Measurements from ENCODE around the gene ANKRD6.

ANKRD6 gene

DNA sequence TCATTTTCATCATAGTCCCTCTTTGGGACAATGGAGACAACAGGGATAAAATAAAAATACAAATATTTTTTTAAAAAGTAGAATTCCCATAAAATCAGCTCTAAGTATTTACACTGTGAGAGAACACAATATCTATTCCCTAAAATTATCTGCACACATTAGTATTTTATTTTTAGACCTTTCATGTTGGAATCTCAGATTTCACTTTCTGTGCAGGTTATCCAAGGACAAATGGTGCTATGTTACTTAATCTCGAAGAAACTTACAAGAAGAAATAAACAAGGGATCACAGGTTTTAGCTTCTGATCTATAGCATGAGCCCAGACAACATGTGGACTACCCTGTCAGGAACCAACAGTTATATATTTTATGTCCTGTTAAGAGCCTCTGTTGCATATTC, 228.6 kb downstream of the ANKRD6 start:
- DNase-seq: no peak

DNA sequence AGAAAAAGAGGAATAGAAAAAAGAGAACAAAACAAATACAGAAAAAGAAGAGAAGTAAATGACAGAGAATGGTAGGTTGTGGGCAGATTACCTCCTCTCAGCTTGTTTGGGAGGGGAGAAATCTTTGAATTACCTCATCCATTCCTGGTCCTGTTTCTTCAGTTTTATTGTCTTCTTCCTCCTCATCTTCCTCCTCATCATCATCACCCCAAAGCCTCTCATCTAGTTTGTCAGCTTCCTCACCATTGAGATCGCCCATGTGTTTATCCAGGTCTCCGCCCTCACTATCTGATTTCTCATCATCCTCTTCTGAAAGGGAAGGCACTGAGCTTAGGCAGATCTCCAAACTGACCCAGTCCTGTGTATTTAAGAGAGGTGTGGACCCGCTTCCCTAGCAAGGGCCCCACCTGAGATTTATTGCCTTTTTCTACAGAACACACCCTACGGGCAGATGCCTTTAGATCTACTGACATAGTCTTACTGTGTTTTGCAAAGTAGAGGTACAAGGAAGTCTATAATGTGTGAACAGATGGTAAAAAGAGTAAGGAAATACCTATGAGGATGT, 229.8 kb downstream of the ANKRD6 start:
- DNase-seq: no peak

DNA sequence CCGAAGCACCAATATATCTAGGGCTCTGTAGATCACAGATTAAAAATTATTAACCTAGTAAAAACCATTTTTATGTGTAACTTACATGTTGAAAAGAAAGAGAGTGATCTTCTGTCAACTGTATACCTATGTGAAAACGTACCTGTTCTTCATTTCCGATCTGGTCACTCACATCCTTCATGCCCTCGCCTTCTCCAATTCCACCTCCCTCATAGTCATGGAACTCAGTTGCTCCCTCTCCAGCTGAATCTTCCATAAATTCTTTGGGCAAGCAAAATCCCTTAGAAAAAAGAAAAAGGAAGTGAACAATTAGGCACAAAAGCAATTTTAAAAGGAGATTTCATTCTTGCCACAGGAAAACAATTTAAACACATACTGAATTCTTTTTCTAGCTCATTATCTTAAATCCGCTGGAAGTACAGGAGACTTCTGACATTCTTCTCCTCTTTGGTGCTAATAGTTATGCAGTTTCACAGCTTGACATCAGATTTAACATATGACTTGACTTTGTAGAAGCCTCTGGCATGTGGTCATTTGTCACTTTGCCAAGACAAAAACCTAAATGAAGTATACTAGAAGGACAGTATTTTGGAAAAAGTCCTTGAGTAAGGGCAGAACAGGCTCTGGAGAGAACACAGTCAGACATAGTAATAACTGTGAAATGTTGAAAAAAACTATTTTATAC, 235.1 kb downstream of the ANKRD6 start:
- DNase-seq: no peak

DNA sequence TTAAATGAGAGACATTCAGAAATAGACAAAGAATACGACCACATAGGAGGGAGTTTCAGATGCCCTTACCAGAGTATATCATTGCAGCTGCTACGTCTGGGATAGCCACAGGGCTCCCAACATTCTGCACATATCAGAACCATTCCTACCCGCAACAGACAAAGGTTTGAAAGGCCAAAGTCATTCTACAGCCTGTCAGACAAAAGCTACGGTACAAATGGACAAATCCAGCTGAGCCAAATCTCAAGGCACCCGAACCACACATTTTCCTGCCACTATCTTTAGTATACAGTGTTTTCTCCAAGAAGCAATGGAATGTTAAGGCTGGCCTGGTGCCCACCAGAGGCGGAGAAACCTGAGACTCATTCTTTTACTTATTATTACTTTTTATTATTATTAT, 236.1 kb downstream of the ANKRD6 start:
- no peak for DNase-seq

DNA sequence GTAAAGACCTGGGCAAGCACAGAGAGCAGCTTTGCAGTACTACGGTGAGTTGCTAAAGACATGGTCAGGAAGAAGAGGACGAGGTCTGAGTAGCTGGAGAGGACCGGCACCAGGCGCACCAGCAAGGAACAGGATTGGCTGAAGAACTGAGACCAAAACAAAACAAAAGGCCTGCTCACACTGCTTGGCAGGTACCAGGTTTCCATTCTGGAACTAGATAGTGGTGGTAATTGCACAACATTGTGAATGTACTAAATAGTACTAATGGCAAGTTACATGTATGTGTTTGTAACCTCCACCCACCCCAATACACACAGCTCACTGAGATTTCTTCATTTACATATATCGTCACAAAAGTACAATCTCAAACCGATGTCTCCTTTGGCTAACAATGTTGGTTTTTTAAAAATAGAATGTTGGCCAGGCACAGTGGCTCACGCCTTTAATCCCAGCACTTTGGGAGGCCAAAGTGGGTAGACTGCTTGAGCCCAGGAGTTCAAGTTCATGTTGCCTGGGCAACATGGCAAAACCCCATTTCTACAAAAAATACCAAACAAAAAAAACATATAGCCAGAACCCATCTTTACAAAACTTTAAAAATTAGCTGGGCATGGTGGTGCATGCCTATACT, 238.1 kb downstream of the ANKRD6 start:
- DNase-seq: no peak

DNA sequence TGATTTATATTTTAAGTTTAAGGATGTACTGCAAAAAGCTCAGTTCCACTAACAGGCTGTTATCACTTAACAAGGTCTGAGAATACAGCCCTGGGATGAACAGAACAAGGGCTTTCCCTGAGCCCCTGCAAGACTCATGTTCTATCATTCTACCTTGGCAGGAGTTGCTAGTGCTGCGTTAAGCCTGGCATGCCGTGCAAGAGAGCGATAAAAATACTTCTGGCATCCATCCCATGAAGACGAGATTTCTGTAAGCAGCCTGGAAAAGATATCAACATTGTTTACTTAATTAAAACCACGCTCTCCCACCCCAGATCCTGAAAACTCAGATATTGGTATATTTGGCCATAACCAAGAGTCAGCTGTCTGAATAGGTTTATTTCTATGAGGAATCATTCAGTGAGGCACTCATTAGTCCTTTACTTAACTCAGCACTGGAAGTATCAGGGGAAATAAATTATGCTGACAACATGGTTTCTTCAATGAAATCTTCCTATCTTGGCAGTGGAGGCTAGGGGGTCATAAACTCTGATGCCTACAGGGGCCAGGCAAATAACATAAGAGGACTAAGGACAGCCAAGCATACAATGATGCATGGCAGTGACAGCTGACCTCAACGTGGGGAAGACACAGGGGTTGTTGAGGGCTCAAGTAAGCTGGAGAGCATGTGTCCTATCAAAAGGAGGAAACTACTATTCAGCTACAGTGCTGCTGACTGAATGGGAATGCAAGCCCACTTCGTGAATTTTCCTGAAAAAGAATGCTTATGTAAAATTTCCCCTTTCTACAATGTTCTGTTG, 243.2 kb downstream of the ANKRD6 start:
- DNase-seq: no peak

DNA sequence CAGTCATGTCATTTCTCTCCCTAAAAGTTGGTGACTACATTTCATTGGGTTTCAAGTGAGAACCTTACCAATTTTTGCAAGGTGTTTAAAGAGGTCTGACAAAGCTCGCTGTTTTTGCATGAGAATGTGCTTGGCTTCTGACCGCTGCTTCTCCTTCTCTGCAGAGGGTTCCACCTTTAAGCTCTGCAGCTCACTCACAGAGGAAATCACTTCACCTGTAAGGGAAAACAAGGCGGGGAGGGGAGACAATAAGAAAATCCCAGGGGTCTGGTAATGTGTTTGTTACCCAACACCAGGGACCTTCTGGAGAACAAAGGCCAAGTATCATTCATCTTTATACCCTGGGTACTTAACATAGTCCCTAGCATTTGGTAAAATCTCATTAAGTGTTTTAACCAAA, 245.6 kb downstream of the ANKRD6 start:
- DNase-seq: no peak

DNA sequence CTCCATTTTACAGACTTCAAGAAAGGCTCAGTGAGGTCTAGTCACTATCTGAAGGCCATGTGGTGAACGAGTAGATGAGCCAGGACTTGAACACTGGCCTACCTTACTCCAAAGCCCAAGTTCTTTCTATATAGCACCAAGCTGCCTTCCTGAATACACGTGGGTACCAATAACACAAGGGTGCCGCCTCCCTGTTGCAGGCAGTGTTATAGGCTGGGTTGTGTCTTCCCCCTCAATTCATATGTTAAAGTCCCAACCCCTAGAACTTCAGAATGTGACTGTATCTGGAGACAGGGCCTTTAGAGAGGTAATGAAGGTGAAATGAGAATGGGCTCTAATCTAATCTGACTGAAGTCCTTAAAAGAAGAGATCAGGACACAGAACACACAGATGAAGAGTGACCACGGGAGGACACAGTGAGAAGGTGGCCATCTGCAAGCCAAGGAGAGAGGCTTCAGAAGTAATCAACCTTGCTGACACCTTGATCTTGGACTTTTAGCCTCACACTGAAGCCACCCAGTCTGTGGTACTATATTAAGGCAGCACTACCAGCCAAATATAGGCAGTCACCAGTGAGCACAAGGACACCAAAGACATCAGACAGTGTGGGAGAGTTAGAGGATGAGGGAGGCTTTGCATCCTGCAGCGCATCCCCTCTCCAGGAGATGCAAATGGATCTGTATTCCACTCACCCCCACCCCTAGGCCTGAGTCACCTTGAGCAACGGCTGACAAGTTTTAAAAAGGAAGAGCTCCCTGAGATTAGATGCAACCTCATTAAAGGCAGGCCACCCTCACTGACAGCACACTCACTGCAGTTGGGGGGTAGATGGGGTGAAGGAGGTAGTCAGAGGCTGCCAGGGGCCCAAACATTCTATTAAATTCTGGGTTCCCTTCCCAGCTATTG, 246.5 kb downstream of the ANKRD6 start:
- DNase-seq: no peak

DNA sequence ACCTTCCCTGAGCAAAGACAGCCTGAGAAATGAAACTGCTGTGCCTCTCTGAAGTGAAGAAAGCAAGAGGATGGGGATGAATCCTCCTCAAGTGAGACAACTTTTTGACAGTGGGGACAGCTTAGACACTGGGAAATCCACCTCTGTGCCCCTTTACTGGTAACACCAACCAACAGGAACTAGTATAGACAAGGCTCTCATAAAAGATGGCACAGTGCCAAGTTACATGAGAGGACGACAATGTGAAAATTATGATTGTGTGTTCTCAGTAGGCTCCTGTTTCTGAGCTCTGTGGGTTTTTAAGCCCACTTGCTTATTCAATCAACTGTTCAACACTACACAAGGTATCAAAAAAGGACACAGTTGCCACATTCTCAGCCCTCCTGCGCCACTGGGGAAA, 247.2 kb downstream of the ANKRD6 start:
- DNase-seq: no peak

DNA sequence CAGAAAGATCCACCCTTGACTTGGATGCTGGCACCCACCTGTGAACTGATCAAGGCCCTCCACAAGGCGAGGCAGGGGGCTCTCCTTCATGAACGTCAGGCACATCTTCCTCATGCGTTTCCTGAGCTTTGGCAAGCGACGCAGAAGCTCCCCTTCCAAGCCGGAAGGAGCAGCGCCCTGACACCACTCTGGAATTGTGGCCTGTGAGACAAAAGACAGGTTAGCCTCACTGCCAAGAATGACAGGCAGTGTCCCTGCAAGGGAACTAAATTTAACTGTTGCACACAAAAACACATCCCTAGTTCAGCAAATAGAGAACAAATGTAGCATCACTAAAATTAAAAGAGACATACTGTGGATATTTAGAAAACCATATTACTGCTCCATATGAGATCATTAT, 247.6 kb downstream of the ANKRD6 start:
- DNase-seq: no peak

DNA sequence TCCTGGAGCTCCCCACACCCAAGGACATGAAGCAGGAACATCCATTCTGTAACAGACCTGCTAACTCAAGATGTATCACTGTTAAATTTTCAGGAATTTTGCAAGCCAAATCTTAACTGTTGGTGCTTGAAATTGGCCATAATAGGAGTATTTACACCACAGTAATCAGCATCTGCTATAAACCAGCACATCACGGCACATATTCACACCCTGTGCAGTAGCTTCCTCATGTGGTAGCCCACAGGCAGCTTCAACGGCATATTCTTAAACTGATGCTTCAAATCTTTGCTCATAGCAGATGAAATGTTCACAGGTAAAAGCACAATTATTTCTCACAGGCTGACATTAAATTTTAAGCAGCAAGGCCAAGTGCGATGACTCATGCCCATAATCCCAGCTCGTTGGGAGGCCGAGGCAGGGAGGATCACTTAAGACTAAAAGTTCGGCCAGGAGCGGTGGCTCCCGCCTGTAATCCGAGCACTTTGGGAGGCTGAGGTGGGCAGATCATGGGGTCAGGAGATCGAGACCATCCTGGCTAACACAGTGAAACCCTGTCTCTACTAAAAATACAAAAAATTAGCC, 249.1 kb downstream of the ANKRD6 start:
- no peak for DNase-seq

DNA sequence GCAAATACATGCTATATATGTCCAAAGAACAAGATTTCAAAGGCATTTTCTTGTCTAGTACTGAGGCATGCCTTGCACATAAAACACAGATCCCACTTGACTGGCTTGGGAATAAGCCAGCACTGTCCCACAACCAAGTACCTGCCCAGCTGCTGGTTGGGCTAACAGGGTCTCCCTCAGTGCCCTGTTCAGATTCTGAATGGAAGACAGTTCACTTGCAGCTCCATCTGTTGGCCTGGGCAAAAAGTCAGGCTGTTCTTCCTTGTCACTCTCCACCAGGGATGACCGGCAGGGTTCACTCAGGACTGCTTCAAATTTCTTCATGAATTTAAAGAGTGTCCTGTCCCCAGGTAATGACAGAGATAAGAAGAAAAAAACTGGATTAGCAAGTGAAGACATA, 250.0 kb downstream of the ANKRD6 start:
- DNase-seq: no peak
